Measurements from ENCODE around the gene LLGL2. TPM values are rescaled to one million over a fixed set of nuclear protein-coding genes. Genes with fewer than 3 reads are reported as not detected.
"Not testable (repeated sequence)": the region's sequence is repeated elsewhere in the genome, so short reads cannot be mapped to it uniquely, and the experiment has no call there.

LLGL2 gene
- total RNA-seq, 1 donor from 2014 or later, result 50.6 TPM

DNA sequence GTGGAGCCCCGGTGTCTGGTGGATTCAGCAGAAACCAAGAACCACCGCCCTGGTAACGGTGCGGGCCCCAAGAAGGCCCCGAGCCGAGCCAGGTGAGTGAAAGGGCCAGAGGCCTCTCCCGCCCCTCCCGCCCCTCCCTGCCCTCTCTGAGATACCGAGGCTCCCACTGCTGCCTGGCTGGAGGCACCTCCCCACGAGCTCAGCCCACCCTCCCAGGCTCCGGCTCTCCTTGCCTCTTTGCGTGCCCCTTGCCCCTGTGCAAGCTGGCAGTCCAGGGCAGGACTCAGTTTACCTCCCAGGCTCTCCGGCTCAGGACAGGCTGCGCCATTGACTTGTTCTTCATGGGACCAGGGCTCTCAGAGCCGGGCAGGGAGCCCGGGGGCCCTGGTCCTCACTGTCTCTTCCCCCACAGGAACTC lies 48.1 kb downstream of the LLGL2 start:
- Histone ChIP-seq H3K4me3 (ENCODE audit: low read depth, low read length) (no peak overlapping the region), H3K36me3 (ENCODE audit: control insufficient read depth, insufficient read depth, low read length) (peaks cover 1% of the 10 kb centered on the region), H3K27me3 (ENCODE audit: control insufficient read depth, insufficient read depth, low read length) (no peaks in the 10 kb centered on the region)
- DNase-seq (ENCODE audit: low read depth), result no peak
- TF ChIP-seq, protein P1, sequence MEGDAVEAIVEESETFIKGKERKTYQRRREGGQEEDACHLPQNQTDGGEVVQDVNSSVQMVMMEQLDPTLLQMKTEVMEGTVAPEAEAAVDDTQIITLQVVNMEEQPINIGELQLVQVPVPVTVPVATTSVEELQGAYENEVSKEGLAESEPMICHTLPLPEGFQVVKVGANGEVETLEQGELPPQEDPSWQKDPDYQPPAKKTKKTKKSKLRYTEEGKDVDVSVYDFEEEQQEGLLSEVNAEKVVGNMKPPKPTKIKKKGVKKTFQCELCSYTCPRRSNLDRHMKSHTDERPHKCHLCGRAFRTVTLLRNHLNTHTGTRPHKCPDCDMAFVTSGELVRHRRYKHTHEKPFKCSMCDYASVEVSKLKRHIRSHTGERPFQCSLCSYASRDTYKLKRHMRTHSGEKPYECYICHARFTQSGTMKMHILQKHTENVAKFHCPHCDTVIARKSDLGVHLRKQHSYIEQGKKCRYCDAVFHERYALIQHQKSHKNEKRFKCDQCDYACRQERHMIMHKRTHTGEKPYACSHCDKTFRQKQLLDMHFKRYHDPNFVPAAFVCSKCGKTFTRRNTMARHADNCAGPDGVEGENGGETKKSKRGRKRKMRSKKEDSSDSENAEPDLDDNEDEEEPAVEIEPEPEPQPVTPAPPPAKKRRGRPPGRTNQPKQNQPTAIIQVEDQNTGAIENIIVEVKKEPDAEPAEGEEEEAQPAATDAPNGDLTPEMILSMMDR (IDR thresholded peaks at IDR 0.05; ENCODE audit: insufficient read depth, low read length, poor library complexity, severe bottlenecking), result no peak

DNA sequence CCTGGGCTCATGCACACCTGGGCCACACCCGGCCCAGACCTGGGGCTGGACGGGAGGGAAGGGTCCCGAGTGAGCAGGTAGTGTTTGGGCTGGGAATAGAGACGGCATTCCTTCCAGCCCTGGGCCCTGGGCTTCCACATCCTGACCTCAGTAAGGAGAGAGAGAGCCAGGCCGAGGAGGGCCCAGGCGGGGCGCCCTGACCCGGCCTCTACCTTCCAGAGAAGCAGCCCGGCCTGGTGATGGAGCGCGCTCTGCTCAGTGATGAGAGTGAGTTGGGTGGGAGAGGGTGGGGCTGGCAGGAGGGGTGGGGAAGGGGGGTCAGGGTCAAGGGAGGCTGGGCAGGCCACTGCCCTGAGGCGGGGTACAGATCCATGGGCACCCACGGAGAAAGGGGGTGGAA lies 48.5 kb downstream of the LLGL2 start:
- Histone ChIP-seq H3K36me3 (ENCODE audit: control insufficient read depth, insufficient read depth, low read length) (peaks cover 1% of the 10 kb centered on the region), H3K27me3 (ENCODE audit: control insufficient read depth, insufficient read depth, low read length) (no peaks in the 10 kb centered on the region), H3K4me3 (ENCODE audit: low read depth, low read length) (no peak overlapping the region)
- TF ChIP-seq, protein P1 (IDR thresholded peaks at IDR 0.05; ENCODE audit: insufficient read depth, low read length, poor library complexity, severe bottlenecking), result no peak
- no peak for DNase-seq (ENCODE audit: low read depth)

DNA sequence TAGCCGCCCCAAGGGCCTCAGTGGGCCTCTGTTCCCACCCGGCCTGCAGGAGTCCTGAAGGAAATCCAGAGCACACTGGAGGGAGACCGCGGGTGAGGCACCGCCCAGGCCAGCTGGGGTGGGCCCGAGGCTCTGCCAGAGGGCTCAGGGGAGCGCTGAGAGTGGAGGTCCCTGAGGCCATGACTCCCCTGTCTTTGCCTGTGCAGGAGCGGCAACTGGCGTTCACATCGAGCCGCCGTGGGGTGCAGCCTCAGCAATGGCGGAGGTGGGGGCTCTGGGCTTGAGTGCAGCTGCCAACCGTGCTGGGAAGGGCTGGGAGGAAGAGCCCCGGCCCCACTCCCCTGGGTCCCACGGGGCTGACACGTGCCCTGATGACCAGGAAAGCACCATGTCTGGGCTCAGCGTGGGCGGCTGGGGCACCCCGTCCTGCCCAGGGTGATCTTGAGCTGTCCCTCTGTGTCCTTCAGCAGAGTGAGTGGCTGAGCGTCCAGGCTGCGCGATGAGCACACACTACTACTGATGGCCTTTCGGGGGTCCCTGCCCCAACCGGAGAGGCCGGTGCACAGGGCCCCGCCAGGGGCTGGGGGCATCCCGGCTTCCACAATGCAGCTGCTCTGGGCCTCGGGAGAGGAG lies 49.0 kb downstream of the LLGL2 start:
- Histone ChIP-seq H3K36me3 (ENCODE audit: control insufficient read depth, insufficient read depth, low read length) (peaks cover 1% of the 10 kb centered on the region), H3K27me3 (ENCODE audit: control insufficient read depth, insufficient read depth, low read length) (no peaks in the 10 kb centered on the region), H3K4me3 (ENCODE audit: low read depth, low read length) (no peak overlapping the region)
- DNase-seq (ENCODE audit: low read depth), result no peak
- TF ChIP-seq, protein P1 (IDR thresholded peaks at IDR 0.05; ENCODE audit: insufficient read depth, low read length, poor library complexity, severe bottlenecking), result no peak

DNA sequence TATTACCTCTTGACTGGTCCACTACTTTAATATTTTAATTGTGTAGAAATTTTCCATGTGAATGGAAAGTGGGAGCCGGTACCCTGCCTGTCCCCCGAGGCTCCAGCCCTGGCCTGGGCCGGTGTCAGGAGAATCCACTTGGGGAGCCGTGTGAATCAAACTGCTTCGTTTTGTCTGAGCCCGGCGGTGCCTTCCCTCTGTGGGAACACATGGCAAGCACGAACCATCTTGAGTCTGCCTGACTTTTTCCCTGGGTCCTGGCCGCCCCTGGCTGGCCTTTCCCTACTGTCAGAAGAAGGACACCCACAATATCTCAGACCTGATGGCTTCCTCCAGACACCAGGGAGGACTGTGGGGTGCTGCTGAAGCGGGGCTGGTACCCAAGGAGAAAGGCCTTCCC lies 49.7 kb downstream of the LLGL2 start:
- H3K36me3 ChIP-seq (ENCODE audit: control insufficient read depth, insufficient read depth, low read length), result peaks cover 1% of the 10 kb centered on the region
- no peak overlapping the region for H3K4me3 ChIP-seq (ENCODE audit: low read depth, low read length)
- DNase-seq (ENCODE audit: low read depth), result no peak
- no peaks in the 10 kb centered on the region for H3K27me3 ChIP-seq (ENCODE audit: control insufficient read depth, insufficient read depth, low read length)
- TF ChIP-seq, protein P1 (IDR thresholded peaks at IDR 0.05; ENCODE audit: insufficient read depth, low read length, poor library complexity, severe bottlenecking), result no peak

DNA sequence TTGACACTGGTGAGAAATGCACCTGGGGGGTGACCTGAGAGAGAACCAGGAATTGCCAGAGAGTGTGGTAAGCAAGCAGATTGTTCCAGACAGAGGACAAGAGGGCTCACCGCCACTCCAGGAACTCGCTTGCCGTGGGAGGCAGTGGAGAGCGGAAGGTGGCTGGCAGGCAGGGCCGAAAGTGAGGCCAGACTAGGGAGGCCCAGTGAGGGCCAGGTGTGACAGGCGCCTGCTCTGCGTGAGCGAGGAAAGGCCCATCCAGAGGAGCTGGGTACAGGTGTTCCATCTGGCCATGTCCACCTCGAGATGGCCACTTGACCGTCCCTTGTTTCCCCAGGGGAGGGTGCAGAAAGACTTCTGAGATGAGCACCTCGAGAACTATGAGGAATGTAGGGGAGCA lies 50.2 kb downstream of the LLGL2 start:
- DNase-seq (ENCODE audit: low read depth), result no peak
- no peak overlapping the region for H3K4me3 ChIP-seq (ENCODE audit: low read depth, low read length)
- peaks cover under 1% of the 10 kb centered on the region for H3K36me3 ChIP-seq (ENCODE audit: control insufficient read depth, insufficient read depth, low read length)
- H3K27me3 ChIP-seq (ENCODE audit: control insufficient read depth, insufficient read depth, low read length), result no peaks in the 10 kb centered on the region
- TF ChIP-seq, protein P1 (IDR thresholded peaks at IDR 0.05; ENCODE audit: insufficient read depth, low read length, poor library complexity, severe bottlenecking), result no peak

DNA sequence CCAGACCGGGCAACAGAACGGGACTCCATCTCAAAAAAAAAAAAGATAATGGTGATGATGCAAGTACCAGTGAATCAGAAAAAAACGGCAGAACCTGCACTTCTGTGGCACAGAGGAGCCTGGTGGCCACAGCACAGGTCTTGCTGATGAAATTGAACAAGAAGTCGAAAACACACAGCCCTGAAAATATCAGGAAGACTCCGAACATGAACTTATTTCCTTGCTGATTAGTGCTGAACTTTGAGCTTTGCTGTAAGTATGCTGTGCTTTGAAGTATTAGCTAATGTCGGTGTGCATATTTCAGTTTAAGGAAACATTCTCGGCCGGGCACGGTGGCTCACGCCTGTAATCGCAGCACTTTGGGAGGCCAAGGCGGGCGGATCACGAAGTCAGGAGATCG lies 51.2 kb downstream of the LLGL2 start:
- Histone ChIP-seq H3K27me3 (ENCODE audit: control insufficient read depth, insufficient read depth, low read length) (no peaks in the 10 kb centered on the region), H3K4me3 (ENCODE audit: low read depth, low read length) (no peak overlapping the region), H3K36me3 (ENCODE audit: control insufficient read depth, insufficient read depth, low read length) (no peaks in the 10 kb centered on the region)
- TF ChIP-seq, protein P1 (IDR thresholded peaks at IDR 0.05; ENCODE audit: insufficient read depth, low read length, poor library complexity, severe bottlenecking), result no peak
- DNase-seq (ENCODE audit: low read depth), result no peak

DNA sequence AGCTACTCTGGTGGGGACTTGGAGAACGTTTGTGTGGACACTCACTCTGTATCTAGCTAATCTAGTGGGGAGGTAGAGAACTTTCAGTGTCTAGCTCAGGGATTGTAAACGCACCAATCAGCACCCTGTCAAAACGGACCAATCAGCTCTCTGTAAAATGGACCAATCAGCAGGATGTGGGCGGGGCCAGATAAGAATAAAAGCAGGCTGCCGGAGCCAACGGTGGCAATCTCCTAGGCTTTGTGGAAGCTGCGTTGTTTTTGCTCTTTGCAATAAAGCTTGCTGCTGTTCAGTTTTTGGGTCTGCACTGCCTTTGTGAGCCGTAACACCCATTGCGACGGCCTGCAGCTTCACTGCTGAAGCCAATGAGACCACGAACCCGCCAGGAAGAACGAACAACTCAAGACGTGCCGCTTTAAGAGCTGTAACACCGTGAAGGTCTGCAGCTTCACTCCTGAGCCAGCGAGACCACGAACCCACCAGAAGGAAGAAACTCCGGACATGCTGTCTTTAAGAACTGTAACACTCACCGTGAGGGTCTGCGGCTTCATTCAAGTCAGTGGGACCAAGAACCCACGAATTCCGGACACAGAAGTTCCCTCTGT lies 55.7 kb downstream of the LLGL2 start:
- DNase-seq (ENCODE audit: low read depth); H3K4me3 ChIP-seq (ENCODE audit: low read depth, low read length); H3K36me3 ChIP-seq (ENCODE audit: control insufficient read depth, insufficient read depth, low read length); H3K27me3 ChIP-seq (ENCODE audit: control insufficient read depth, insufficient read depth, low read length): not testable (repeated sequence)

DNA sequence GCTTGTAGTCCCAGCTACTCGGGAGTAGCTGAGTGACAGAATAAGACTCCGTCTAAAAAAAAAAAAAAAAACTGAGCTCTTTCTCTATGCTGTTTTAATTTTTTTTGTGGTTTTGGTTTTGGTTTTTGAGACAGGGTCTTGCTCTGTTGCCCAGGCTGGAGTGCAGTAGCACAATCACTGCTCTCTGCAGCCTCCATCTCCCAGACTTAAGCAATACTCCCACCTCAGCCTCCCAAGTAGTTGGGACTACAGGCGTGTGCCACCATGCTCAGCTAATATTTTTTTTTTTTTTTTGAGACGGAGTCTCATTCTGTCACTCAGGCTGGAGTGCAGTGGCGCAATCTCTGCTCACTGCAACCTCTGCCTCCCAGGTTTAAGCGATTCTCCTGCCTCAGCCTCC lies 57.7 kb downstream of the LLGL2 start:
- not testable (repeated sequence) for H3K36me3 ChIP-seq (ENCODE audit: control insufficient read depth, insufficient read depth, low read length); H3K4me3 ChIP-seq (ENCODE audit: low read depth, low read length); H3K27me3 ChIP-seq (ENCODE audit: control insufficient read depth, insufficient read depth, low read length); DNase-seq (ENCODE audit: low read depth)
